Colon (tissue), 2 donors: ENCODE measurements around the gene BAG2.
A peak's percentile ranks its signal among the peaks of the same experiment; 100 is the strongest.

Experiments
- FAIRE-seq: peaks from 2 replicates; lab custom pipeline; 2012; peaks lifted over from hg19 to GRCh38; lab: Jason Lieb, UNC
- donor health status: control.
- donor health status: control.

Gene BAG2

DNA sequence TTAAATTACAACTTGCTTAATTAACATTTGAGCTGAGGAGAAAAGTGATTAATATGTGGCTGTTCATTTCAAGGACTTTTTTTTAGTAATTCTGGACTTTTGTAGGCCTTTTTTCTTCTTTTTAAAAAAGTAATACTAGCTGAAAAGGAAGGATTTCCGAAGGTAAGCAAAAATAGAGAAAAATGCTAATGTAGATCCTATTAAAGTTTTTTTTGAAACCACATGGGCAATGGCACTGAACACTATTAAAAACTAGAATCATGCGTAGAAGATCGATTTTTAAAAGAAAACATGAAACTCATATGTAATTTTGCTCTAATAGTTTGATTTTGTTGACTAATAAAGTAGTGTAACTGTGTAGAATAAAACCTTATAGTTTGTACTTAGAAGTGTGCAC, 2.4 kb downstream of the BAG2 start:
- FAIRE-seq = no peak

DNA sequence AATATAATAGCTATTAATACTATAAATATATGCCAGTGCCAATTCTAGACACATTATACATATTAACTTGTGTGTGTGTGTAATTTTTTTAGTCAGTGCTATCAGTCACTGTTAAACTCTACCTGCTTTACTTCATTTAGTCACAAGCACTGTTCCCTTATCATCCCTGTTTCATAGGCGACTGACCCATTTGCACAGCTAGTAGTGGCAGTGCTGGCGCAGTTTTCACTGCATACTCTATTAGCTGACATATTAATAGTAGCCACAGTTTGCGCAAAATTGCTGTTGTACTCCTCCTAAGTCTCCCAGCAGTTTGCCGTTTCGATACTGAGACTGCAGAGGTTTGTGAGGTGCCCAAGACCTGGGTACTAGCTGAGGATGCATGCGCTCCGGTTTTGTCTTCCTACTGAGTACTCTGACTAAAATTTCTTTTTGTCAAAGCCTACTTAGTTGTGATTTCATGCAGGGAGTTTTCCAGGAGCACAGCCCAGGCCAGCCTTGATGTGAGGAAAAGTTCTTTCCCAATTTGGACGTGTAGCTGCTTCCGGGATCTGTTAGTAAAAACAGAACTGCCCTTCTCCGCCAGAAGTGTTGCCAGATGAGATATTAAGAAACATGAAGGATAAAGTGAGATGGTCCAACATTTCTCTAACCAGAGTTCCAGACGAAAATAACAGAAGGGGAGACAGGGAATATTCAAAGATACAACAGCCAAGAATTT, 5.6 kb downstream of the BAG2 start:
- no peak for FAIRE-seq

DNA sequence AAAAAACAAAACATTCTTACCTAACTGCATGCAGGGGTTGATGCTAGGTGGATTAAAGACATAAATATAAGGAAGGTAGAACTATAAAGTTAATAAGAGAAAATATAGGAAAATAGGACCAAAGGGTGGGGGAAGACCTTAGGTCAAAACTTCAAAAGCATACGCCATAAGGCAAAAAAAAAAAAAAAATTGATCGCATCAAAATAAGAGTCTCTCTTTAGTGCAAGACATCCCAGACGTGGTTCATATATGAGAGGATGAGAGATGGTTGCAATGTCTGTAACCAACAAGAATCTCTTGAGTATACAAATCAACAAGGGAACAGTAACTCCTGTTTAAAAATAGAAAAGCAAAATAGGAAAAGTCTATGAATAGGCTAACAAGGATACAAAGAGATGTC, 8.5 kb downstream of the BAG2 start:
- no peak for FAIRE-seq

- FAIRE-seq = no peak
Observed at GRCh38 chr6:57182017-57182432, 9.9 kb downstream of the BAG2 start.

DNA sequence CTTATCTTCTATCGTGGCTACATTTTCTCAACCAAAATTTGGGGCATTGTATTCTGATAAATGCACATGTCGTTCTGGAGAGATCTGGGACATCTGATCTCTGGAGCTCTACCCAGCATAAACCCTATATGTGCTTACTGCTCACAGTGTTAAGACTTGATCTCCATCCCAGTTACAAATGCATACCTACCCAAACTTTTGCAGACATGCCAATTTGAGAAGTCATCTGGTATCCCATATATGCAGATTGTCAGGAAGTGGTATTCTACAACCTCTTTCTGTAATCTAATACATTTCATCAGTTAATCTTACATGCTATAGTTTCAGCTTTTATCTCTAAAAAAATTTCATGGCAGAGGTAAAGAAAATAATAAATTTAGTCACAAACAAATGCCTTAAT, 11.2 kb downstream of the BAG2 start:
- no peak for FAIRE-seq

DNA sequence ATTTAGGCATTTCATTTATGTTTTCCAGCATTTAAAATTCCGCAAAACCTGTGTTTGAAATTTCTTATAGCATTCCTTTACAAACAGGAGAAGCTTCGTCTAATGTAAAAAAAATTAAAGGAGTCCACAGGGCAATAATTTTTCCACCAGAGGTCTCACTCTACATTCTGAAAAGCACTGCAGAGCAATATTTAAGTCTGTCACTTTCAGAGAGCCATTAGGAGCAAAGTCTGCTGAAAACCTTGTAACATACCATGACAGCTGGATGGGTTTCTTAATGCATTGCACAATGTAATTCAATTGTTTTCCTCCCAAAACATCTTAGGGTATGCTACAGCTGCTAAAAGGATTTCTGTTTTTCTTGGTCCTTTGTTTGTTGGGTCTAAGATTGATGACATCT, 18.0 kb downstream of the BAG2 start:
- FAIRE-seq = no peak

- no peak for FAIRE-seq
Observed at GRCh38 chr6:57193177-57193576, 21.1 kb downstream of the BAG2 start.

GRCh38 chr6:57195457-57195856, 23.3 kb downstream of the BAG2 start:
- no peak for FAIRE-seq

- no peak for FAIRE-seq
Observed at GRCh38 chr6:57198926-57199636, 27.0 kb downstream of the BAG2 start.

GRCh38 chr6:57201718-57202117, 29.6 kb downstream of the BAG2 start:
- no peak for FAIRE-seq

GRCh38 chr6:57205550-57206328, 33.6 kb downstream of the BAG2 start:
- no peak for FAIRE-seq

- FAIRE-seq = no peak
Observed at GRCh38 chr6:57207141-57207540, 35.0 kb downstream of the BAG2 start.

DNA sequence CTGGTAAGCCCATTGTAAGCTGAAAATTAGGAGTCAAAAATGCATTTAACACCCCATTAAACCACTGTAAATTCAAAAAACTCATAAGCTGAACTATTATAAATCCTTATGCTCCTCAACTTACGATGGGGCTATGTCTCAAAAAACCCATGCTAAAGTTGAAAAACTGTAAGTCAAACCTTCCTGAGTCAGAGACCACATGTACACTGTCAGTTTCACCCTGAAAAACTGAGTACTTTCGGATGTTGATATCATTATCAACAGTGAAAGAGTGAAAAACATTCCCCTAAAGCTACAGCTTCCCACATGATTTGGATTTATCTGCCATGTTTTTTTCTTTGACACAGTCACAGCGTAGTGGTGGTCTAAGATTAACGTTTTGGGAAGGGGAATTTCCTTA, 35.7 kb downstream of the BAG2 start:
- FAIRE-seq = no peak

- peak; percentile 57 for FAIRE-seq
Observed at GRCh38 chr6:57209030-57209429, 36.9 kb downstream of the BAG2 start.

DNA sequence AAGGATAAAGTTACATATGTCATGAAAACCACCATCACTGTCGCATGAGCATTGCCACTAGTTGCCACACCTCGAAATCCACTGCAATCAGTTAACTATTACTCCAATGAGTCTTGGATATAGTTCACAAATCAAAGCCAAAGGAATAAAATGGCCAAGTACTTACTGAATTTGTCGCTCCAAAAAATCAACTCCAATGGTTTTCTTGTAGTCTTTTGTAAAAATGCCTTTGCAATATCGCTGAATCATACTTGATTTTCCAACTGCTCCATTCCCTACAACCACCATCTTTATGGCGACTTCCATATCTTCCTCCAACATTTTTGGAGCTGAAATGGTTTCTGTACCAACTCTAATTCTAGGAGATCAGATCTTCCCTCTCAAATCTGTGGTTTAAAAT, 37.9 kb downstream of the BAG2 start:
- no peak for FAIRE-seq

DNA sequence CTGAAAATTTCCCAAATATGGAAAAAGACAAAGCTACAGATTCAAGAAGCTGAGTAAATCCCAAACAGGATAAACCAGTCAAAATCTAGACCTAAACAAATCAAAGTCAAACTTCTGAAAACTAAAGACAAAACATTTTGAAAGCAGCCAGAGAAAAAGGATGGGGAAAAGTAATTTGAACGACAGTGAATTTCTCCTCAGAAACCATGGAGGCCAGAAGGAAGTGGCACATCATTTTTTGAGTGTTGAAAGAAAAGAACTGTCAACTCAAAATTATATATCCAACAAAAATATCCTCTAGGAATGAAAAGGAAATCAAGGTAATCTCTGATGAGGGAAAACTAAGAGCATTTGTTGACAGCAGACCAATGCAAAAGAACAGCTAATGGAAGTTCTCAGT, 43.1 kb downstream of the BAG2 start:
- no peak for FAIRE-seq

DNA sequence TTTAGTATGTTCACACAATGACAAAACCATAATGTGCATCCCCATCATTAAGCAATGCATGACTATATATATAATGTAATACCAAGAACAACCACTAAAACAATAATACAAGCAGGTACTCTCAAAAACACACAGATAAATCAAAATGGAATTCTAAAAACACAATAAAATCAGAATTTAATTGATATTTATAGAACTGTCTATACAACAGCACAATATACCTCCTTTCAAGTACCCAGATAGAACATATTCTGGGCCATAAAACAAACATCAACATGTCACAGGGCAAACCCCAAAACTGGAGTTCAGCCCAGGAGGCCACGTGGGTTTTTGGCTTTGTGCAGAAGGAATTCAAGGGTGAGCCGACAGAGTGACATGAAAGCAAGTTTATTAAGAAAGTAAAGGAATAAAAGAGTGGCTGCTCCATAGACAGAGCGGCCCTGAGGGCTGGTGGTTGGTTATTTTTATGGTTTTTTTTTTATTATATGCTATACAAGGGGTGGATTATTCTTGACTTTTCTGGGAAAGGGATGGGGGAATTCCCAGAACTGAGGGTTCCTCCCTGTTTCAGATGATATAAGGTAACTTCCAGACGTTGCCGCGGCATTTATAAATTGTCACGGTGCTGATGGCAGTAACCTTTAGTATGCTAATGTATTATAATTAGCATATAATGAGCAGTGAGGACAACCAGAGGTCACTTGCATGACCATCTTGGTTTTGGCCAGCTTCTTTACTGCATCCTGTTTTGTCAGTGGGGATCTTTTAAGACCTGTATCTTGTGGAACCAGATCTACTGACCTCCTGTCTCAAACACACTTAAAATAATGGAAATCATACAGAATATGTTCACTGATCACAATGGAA, 44.3 kb downstream of the BAG2 start:
- FAIRE-seq = no peak

- no peak for FAIRE-seq
Observed at GRCh38 chr6:57217270-57217669, 45.1 kb downstream of the BAG2 start.

DNA sequence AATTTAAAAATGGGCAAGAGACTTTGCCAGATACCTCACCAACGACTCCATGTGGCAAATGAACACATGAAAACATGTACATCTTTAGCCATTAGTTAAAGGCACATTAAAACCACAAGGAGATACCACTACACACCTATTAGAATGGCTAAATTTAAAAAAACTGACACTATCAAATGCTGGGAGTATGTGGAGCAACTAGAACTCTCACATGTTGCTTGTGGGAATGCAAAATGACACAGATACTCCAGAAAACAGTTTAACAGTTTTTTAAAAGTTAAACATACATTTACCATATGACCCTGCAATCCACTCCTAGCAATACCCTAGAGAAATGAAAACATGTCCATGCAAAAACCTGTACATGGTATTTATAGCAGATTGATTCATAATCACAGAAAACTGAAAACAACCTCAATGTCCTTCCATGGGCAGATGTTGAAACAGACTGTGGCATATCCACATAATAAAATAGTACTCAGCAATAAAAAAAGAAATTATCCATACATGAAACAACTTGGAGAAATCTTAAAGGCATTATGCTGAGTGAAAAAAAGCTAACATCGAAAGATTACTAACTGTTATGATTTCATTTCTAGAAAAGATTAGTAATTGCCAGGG, 48.1 kb downstream of the BAG2 start:
- FAIRE-seq = no peak

DNA sequence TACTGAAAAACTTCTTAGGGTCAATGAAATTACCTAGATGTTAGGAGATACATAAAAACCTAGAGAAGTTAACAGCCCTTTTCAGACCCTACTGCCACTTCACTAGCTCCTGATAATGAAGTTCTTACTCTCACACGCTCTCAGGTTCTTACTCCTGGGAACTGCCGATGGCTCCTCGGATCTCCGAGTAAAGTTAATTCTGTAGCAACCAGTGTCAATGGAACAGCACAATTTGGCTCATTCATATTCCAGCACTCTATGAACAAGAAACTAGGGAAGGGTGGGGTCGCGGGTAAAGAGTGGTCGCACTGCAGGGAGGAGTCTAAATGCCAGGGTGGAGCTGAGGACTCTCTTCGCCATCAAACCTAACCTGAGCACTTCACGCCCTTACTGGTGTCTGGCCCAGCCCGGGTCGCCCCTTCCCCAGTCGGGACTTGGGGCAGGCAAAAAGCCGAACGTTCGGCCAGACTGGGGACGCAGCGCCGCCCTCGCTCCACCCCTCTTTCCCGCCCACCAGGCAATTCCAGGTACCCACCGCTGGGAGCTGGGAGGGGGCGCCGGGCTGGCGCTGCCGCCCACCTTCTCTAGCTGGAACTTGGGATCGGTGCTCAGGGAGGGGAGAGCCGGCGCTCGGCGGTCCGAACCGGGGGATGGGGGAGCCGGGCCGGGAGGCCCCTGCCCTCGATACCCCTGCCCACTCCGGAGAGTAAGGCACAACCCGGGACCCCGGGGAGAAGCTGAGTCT, 49.2 kb downstream of the BAG2 start:
- FAIRE-seq = no peak
